Suprapubic skin (tissue), 4 donors: Measurements from ENCODE around the gene GTF2IRD1. TPM values are rescaled to one million over a fixed set of nuclear protein-coding genes. Genes with fewer than 3 reads are reported as not detected.

Experiments
- DNase-seq, 2 donors: peaks; one replicate each; pipeline ENCODE4 v3.0.0-alpha.2; 2019; ENCODE audit warnings: low spot score in 2 of 2
- H3K27ac ChIP-seq: fragments of 200-600 bp; sonication (generic); one replicate; pipeline ENCODE4 v1.5.1; 2019
- H3K27me3 ChIP-seq: fragments of 200-600 bp; sonication (generic); one replicate; pipeline ENCODE4 v1.5.1; 2019
- H3K36me3 ChIP-seq: fragments of 200-600 bp; sonication (generic); one replicate; pipeline ENCODE4 v1.5.1; 2019
- H3K4me1 ChIP-seq: fragments of 200-600 bp; sonication (generic); one replicate; pipeline ENCODE4 v1.5.1; 2019
- H3K4me3 ChIP-seq: fragments of 200-600 bp; sonication (generic); one replicate; pipeline ENCODE4 v1.5.1; 2019; ENCODE audit warnings: mild to moderate bottlenecking
- H3K9me3 ChIP-seq: fragments of 200-600 bp; sonication (generic); one replicate; pipeline ENCODE4 v1.5.1; 2019
- CTCF ChIP-seq, 2 donors: fragments of 200-600 bp in 1 of 2; fragments of 450-650 bp in 1 of 2; sonication (generic) in 1 of 2; IDR thresholded peaks; one replicate each; pipeline ENCODE4 v1.5.1; 2016 to 2019; ENCODE audit warnings: antibody characterized with exemption in 2 of 2, mild to moderate bottlenecking in 1 of 2, moderate library complexity in 1 of 2
- EP300 ChIP-seq: sonication (generic); formaldehyde crosslinking; IDR thresholded peaks from one replicate; pipeline ENCODE4 v1.6.1; 2017; ENCODE audit warnings: antibody characterized with exemption
- POLR2A ChIP-seq, 2 donors: fragments of 450-650 bp; IDR thresholded peaks; one replicate each; pipeline ENCODE4 v1.6.1; 2017; ENCODE audit warnings: antibody characterized with exemption in 2 of 2, mild to moderate bottlenecking in 2 of 2, moderate library complexity in 2 of 2
- POLR2AphosphoS5 ChIP-seq, 3 donors: sonication (generic); formaldehyde crosslinking; IDR thresholded peaks; one replicate each; pipeline ENCODE4 v1.6.1; 2017; ENCODE audit warnings: antibody characterized with exemption in 3 of 3
- WGBS: methylation state at CpG from one replicate; pipeline ENCODE4 v1.1.5; 2018; 5-methylcytosine and 5-hydroxymethylcytosine counted together
- total RNA-seq, 4 donors: library from RNA; depleted of rRNA; stranded (reverse); fragments of >200 nt; gene quantifications; one replicate each; pipeline ENCODE4 v1.1.0, GENCODE V29; 2016

The GTF2IRD1 gene
- total RNA-seq, 4 donors from 2014 or later: 23.1 to 41.2 (median 25.0) TPM

- H3K4me1 ChIP-seq: no peaks in the 10 kb centered on the region
- no peak for DNase-seq
- peaks cover 66% of the 10 kb centered on the region for H3K36me3 ChIP-seq
- no peaks in the 10 kb centered on the region for H3K9me3 ChIP-seq
- H3K27ac ChIP-seq: no peak overlapping the region
- no peak overlapping the region for H3K4me3 ChIP-seq
- TF ChIP-seq POLR2AphosphoS5 (IDR thresholded peaks at IDR 0.05): no peak
- no peak for TF ChIP-seq CTCF (IDR thresholded peaks at IDR 0.05)
- no peak for TF ChIP-seq EP300
- TF ChIP-seq POLR2A (IDR thresholded peaks at IDR 0.05): no peak
- no peaks in the 10 kb centered on the region for H3K27me3 ChIP-seq
- WGBS: 88% methylated on average over 5 of the region's 13 CpGs
These were observed 64.3 kb downstream of the GTF2IRD1 start for GRCh38 chr7:74518041-74518440.

GRCh38 chr7:74518654-74519053 is 64.9 kb downstream of the GTF2IRD1 start:
- Histone ChIP-seq H3K27me3 (no peaks in the 10 kb centered on the region), H3K4me1 (no peaks in the 10 kb centered on the region), H3K36me3 (peaks cover 60% of the 10 kb centered on the region), H3K27ac (no peak overlapping the region), H3K9me3 (no peaks in the 10 kb centered on the region), H3K4me3 (no peak overlapping the region)
- no peak for DNase-seq
- 84% methylated on average over 2 of the region's 2 CpGs for whole genome bisulfite sequencing
- no peak for TF ChIP-seq EP300
- TF ChIP-seq POLR2AphosphoS5 (IDR thresholded peaks at IDR 0.05): no peak
- TF ChIP-seq POLR2A (IDR thresholded peaks at IDR 0.05): no peak
- no peak for TF ChIP-seq CTCF (IDR thresholded peaks at IDR 0.05)

GRCh38 chr7:74519395-74519794 is 65.7 kb downstream of the GTF2IRD1 start:
- H3K27me3 ChIP-seq: no peaks in the 10 kb centered on the region
- H3K4me3 ChIP-seq: no peak overlapping the region
- no peak overlapping the region for H3K27ac ChIP-seq
- TF ChIP-seq CTCF (IDR thresholded peaks at IDR 0.05) (no peak), POLR2AphosphoS5 (IDR thresholded peaks at IDR 0.05) (no peak), EP300 (no peak), POLR2A (IDR thresholded peaks at IDR 0.05) (no peak)
- peaks cover 52% of the 10 kb centered on the region for H3K36me3 ChIP-seq
- no peak for DNase-seq
- H3K4me1 ChIP-seq: no peaks in the 10 kb centered on the region
- no peaks in the 10 kb centered on the region for H3K9me3 ChIP-seq
- WGBS: 88% methylated on average over 4 of the region's 14 CpGs

GRCh38 chr7:74521855-74522254 is 68.1 kb downstream of the GTF2IRD1 start:
- Histone ChIP-seq H3K27me3 (no peaks in the 10 kb centered on the region), H3K27ac (no peak overlapping the region), H3K36me3 (peaks cover 36% of the 10 kb centered on the region), H3K9me3 (no peaks in the 10 kb centered on the region), H3K4me1 (peaks cover 21% of the 10 kb centered on the region), H3K4me3 (no peak overlapping the region)
- WGBS: 97% methylated on average over 10 of the region's 10 CpGs
- no peak for DNase-seq
- TF ChIP-seq EP300 (no peak), POLR2AphosphoS5 (IDR thresholded peaks at IDR 0.05) (no peak), CTCF (IDR thresholded peaks at IDR 0.05) (no peak), POLR2A (IDR thresholded peaks at IDR 0.05) (no peak)

GRCh38 chr7:74522281-74522905 is 68.7 kb downstream of the GTF2IRD1 start:
- no peak for TF ChIP-seq POLR2A (IDR thresholded peaks at IDR 0.05)
- TF ChIP-seq CTCF (IDR thresholded peaks at IDR 0.05): no peak
- no peak for TF ChIP-seq POLR2AphosphoS5 (IDR thresholded peaks at IDR 0.05)
- TF ChIP-seq EP300: no peak
- no peaks in the 10 kb centered on the region for H3K27me3 ChIP-seq
- peaks cover 23% of the 10 kb centered on the region for H3K4me1 ChIP-seq
- peaks cover 36% of the 10 kb centered on the region for H3K36me3 ChIP-seq
- H3K9me3 ChIP-seq: no peaks in the 10 kb centered on the region
- H3K4me3 ChIP-seq: no peak overlapping the region
- 90% methylated on average over 1 of the region's 1 CpG for WGBS
- no peak overlapping the region for H3K27ac ChIP-seq
- DNase-seq: no peak
